Neuronal stem cell (in vitro differentiated cells): ENCODE results near the gene TNRC18.

Experiments used
- DNase-seq: peaks from one replicate; pipeline ENCODE4 v3.0.0-alpha.2; 2013; ENCODE audit warnings: low spot score
- H2AFZ ChIP-seq: one replicate; pipeline ENCODE4 v1.6.1; 2013; ENCODE audit warnings: mild to moderate bottlenecking, low read length, inconsistent platforms
- H2AK5ac ChIP-seq: 2 replicates; pipeline ENCODE4 v1.6.1; 2013; ENCODE audit warnings: low read depth, mild to moderate bottlenecking, inconsistent platforms, low read length, moderate library complexity, mixed read lengths
- H2BK120ac ChIP-seq: 2 replicates; pipeline ENCODE4 v1.6.1; 2013; ENCODE audit warnings: low read depth, mild to moderate bottlenecking, inconsistent platforms, low read length, moderate library complexity, mixed read lengths
- H2BK12ac ChIP-seq: one replicate; pipeline ENCODE4 v1.6.1; 2013; ENCODE audit warnings: low read length, inconsistent platforms
- H2BK15ac ChIP-seq: 2 replicates; pipeline ENCODE4 v1.6.1; 2013; ENCODE audit warnings: mild to moderate bottlenecking, low read length, inconsistent platforms, mixed read lengths
- H2BK5ac ChIP-seq: one replicate; pipeline ENCODE4 v1.6.1; 2013; ENCODE audit warnings: inconsistent platforms, mild to moderate bottlenecking, low read length, moderate library complexity
- H3K14ac ChIP-seq: one replicate; pipeline ENCODE4 v1.6.1; 2013; ENCODE audit warnings: low read length, inconsistent platforms
- H3K18ac ChIP-seq: 2 replicates; pipeline ENCODE4 v1.6.1; 2013; ENCODE audit warnings: low read length, inconsistent platforms
- H3K23ac ChIP-seq: 2 replicates; pipeline ENCODE4 v1.6.1; 2013; ENCODE audit warnings: low read depth, mild to moderate bottlenecking, mixed read lengths, low read length, inconsistent platforms; ENCODE audit not compliant: poor library complexity
- H3K27ac ChIP-seq: replicated peaks from 3 replicates; pipeline ENCODE4 v1.5.1; 2013; ENCODE audit warnings: low read length, inconsistent platforms
- H3K27me3 ChIP-seq, 3 experiments: 2 replicates each; pipeline ENCODE4 v1.6.1; 2013; ENCODE audit warnings: low read length in 3 of 3, mild to moderate bottlenecking in 2 of 3, inconsistent platforms in 1 of 3, low read depth in 1 of 3, mixed read lengths in 1 of 3, moderate library complexity in 1 of 3; ENCODE audit not compliant: control insufficient read depth in 3 of 3, insufficient read depth in 3 of 3
- H3K36me3 ChIP-seq, 2 donors: replicated peaks in 1 of 2; 2 replicates each; pipeline ENCODE4 v1.6.1; 2013; ENCODE audit warnings: low read length in 2 of 2; ENCODE audit not compliant: control insufficient read depth in 2 of 2, insufficient read depth in 2 of 2
- H3K4ac ChIP-seq: 2 replicates; pipeline ENCODE4 v1.6.1; 2013; ENCODE audit warnings: inconsistent platforms, mild to moderate bottlenecking, low read length, moderate library complexity
- H3K4me1 ChIP-seq, 2 donors: 1 replicate in 1 of 2; 2 replicates in 1 of 2; pipeline ENCODE4 v1.6.1; 2013; ENCODE audit warnings: low read length in 2 of 2, low read depth in 1 of 2; ENCODE audit not compliant: control insufficient read depth in 2 of 2, insufficient read depth in 1 of 2
- H3K4me2 ChIP-seq: one replicate; pipeline ENCODE4 v1.6.1; 2013; ENCODE audit warnings: mild to moderate bottlenecking, low read length, inconsistent platforms; ENCODE audit not compliant: insufficient read depth, poor library complexity, severe bottlenecking
- H3K4me3 ChIP-seq, 2 donors: 2 replicates each; pipeline ENCODE4 v1.5.1; 2013; ENCODE audit warnings: low read length in 2 of 2, mild to moderate bottlenecking in 2 of 2, inconsistent platforms in 1 of 2, moderate library complexity in 1 of 2
- H3K79me1 ChIP-seq: one replicate; pipeline ENCODE4 v1.6.1; 2013; ENCODE audit warnings: low read depth, mild to moderate bottlenecking, inconsistent platforms, low read length, moderate library complexity
- H3K9ac ChIP-seq: one replicate; pipeline ENCODE4 v1.6.1; 2013; ENCODE audit warnings: mild to moderate bottlenecking, low read depth, low read length, inconsistent platforms; ENCODE audit not compliant: poor library complexity
- H3K9me3 ChIP-seq, 2 donors: replicated peaks in 1 of 2; 2 replicates each; pipeline versions ENCODE3 to v1.6.1; 2013; ENCODE audit warnings: low read length in 2 of 2, mild to moderate bottlenecking in 2 of 2, inconsistent platforms in 1 of 2, low read depth in 1 of 2, mixed read lengths in 1 of 2, moderate library complexity in 1 of 2; ENCODE audit not compliant: control insufficient read depth in 2 of 2, insufficient read depth in 1 of 2
- H4K8ac ChIP-seq: one replicate; pipeline ENCODE4 v1.6.1; 2013; ENCODE audit warnings: low read depth, mild to moderate bottlenecking, inconsistent platforms, low read length, moderate library complexity
- H4K91ac ChIP-seq: one replicate; pipeline ENCODE4 v1.6.1; 2013; ENCODE audit warnings: low read length, low read depth, mild to moderate bottlenecking, inconsistent platforms; ENCODE audit not compliant: poor library complexity
- WGBS, 2 donors: extraction: QIAGEN DNeasy Blood & Tissue Kit; methylation state at CpG; one replicate each; pipeline ENCODE4 v1.1.7; 2013; ENCODE audit warnings: missing lambda C conversion rate in 2 of 2, mixed read lengths in 1 of 2; ENCODE audit not compliant: insufficient read length in 2 of 2, insufficient replicate concordance in 1 of 2; ENCODE audit errors: extremely low coverage in 2 of 2; 5-methylcytosine and 5-hydroxymethylcytosine counted together

TNRC18 gene

GRCh38 chr7:5383314-5384098 is 40.1 kb downstream of the TNRC18 start:
- H3K9ac ChIP-seq = peak overlapping the region; percentile 39
- peaks cover 12 to 53% of the 10 kb centered on the region in 2 donors for H3K36me3 ChIP-seq
- no CpG with 5 or more reads among the region's 16 CpGs for WGBS, 2 donors
- no peaks in the 10 kb centered on the region for H3K9me3 ChIP-seq
- H3K18ac ChIP-seq = peak overlapping the region; percentile 41
- no peak overlapping the region for H3K27ac ChIP-seq
- H2AFZ ChIP-seq = no peak overlapping the region
- no peak overlapping the region for H4K91ac ChIP-seq
- peaks cover 35% of the 10 kb centered on the region for H3K79me1 ChIP-seq
- H2BK15ac ChIP-seq = no peak overlapping the region
- no peak overlapping the region for H2BK12ac ChIP-seq
- peaks cover 17 to 23% of the 10 kb centered on the region in 2 donors for H3K4me1 ChIP-seq
- H2AK5ac ChIP-seq = peak overlapping the region; percentile 20
- no peak overlapping the region for H3K4me3 ChIP-seq
- H3K14ac ChIP-seq = no peak overlapping the region
- no peak overlapping the region for H3K4ac ChIP-seq
- H4K8ac ChIP-seq = no peak overlapping the region
- DNase-seq = no peak
- H3K27me3 ChIP-seq = no peaks in the 10 kb centered on the region
- H3K4me2 ChIP-seq = no peak overlapping the region
- H2BK120ac ChIP-seq = no peak overlapping the region
- no peak overlapping the region for H3K23ac ChIP-seq
- no peak overlapping the region for H2BK5ac ChIP-seq

- Histone ChIP-seq H3K4me1 (peaks cover 17 to 23% of the 10 kb centered on the region in 2 donors), H3K4ac (no peak overlapping the region), H2BK15ac (peak overlapping the region; percentile 27), H3K14ac (no peak overlapping the region), H3K4me2 (peak overlapping the region; percentile 47), H2AFZ (no peak overlapping the region), H3K4me3 (no peak overlapping the region), H4K91ac (no peak overlapping the region), H2BK5ac (peak overlapping the region; percentile 94), H3K23ac (peak overlapping the region; percentile 52), H3K79me1 (peaks cover 36% of the 10 kb centered on the region), H2AK5ac (no peak overlapping the region), H3K27me3 (no peaks in the 10 kb centered on the region), H3K9me3 (no peaks in the 10 kb centered on the region), H2BK120ac (no peak overlapping the region), H2BK12ac (no peak overlapping the region), H4K8ac (no peak overlapping the region), H3K36me3 (peaks cover 9 to 52% of the 10 kb centered on the region in 2 donors), H3K9ac (no peak overlapping the region), H3K18ac (peak overlapping the region; percentile 92), H3K27ac (peak overlapping the region; percentile 32)
- no CpG with 5 or more reads among the region's 20 CpGs for WGBS, 2 donors
- DNase-seq = peak; percentile 71
Observed at GRCh38 chr7:5382281-5382892, 41.2 kb downstream of the TNRC18 start.

GRCh38 chr7:5381071-5381772 is 42.4 kb downstream of the TNRC18 start:
- peaks cover 9 to 52% of the 10 kb centered on the region in 2 donors for H3K36me3 ChIP-seq
- H3K4me2 ChIP-seq = no peak overlapping the region
- no peak overlapping the region for H3K27ac ChIP-seq
- no peak overlapping the region for H3K9ac ChIP-seq
- no CpG with 5 or more reads among the region's 11 CpGs for WGBS, 2 donors
- H2BK120ac ChIP-seq = no peak overlapping the region
- peak overlapping the region; percentile 75 for H2BK5ac ChIP-seq
- H3K4ac ChIP-seq = no peak overlapping the region
- no peak for DNase-seq
- no peak overlapping the region for H4K91ac ChIP-seq
- no peaks in the 10 kb centered on the region for H3K9me3 ChIP-seq
- no peaks in the 10 kb centered on the region for H3K27me3 ChIP-seq
- peaks cover 17 to 23% of the 10 kb centered on the region in 2 donors for H3K4me1 ChIP-seq
- H2BK15ac ChIP-seq = no peak overlapping the region
- no peak overlapping the region for H2AFZ ChIP-seq
- no peak overlapping the region for H4K8ac ChIP-seq
- H2BK12ac ChIP-seq = no peak overlapping the region
- H3K18ac ChIP-seq = peak overlapping the region; percentile 83
- no peak overlapping the region for H3K14ac ChIP-seq
- no peak overlapping the region for H3K4me3 ChIP-seq
- H3K23ac ChIP-seq = peak overlapping the region; percentile 31
- peaks cover 37% of the 10 kb centered on the region for H3K79me1 ChIP-seq
- H2AK5ac ChIP-seq = peak overlapping the region; percentile 70
